NCI-H2196 treated with DMSO at 0.1 percent for 48 hours (cell line): ENCODE data around the gene TSPAN18.

Experiments
- DNase-seq: peaks from one replicate; lab custom pipeline; 2025; ENCODE audit not compliant: unreplicated experiment; lab: John Stamatoyannopoulos, UW

The TSPAN18 gene

GRCh38 chr11:44759743-44760476, 33.1 kb downstream of the TSPAN18 start:
- DNase-seq = no peak

GRCh38 chr11:44760477-44760872, 33.7 kb downstream of the TSPAN18 start:
- DNase-seq = no peak

- no peak for DNase-seq
These were observed 34.3 kb downstream of the TSPAN18 start for GRCh38 chr11:44760917-44761550.

GRCh38 chr11:44761551-44761961, 34.8 kb downstream of the TSPAN18 start:
- DNase-seq = no peak

- DNase-seq = no peak
These were observed 36.5 kb downstream of the TSPAN18 start for GRCh38 chr11:44763121-44763820.

GRCh38 chr11:44764583-44764982, 37.8 kb downstream of the TSPAN18 start:
- no peak for DNase-seq

GRCh38 chr11:44765026-44765595, 38.3 kb downstream of the TSPAN18 start:
- DNase-seq = no peak

GRCh38 chr11:44765676-44766075, 38.9 kb downstream of the TSPAN18 start:
- DNase-seq = no peak

- no peak for DNase-seq
These were observed 39.6 kb downstream of the TSPAN18 start for GRCh38 chr11:44766112-44766971.

- no peak for DNase-seq
These were observed 40.2 kb downstream of the TSPAN18 start for GRCh38 chr11:44766972-44767278.

- DNase-seq = no peak
These were observed 40.7 kb downstream of the TSPAN18 start for GRCh38 chr11:44767421-44767820.

- DNase-seq = no peak
These were observed 43.6 kb downstream of the TSPAN18 start for GRCh38 chr11:44770401-44770800.

GRCh38 chr11:44771252-44771734, 44.5 kb downstream of the TSPAN18 start:
- DNase-seq = no peak

GRCh38 chr11:44771841-44772240, 45.1 kb downstream of the TSPAN18 start:
- no peak for DNase-seq

- DNase-seq = no peak
These were observed 46.7 kb downstream of the TSPAN18 start for GRCh38 chr11:44773351-44773965.

GRCh38 chr11:44774108-44774507, 47.3 kb downstream of the TSPAN18 start:
- no peak for DNase-seq

GRCh38 chr11:44774731-44775130, 48.0 kb downstream of the TSPAN18 start:
- no peak for DNase-seq

- peak; percentile 4 for DNase-seq
These were observed 48.7 kb downstream of the TSPAN18 start for GRCh38 chr11:44775366-44775984.

- DNase-seq = no peak
These were observed 49.3 kb downstream of the TSPAN18 start for GRCh38 chr11:44775985-44776446.
